HG03095 (cell line): ENCODE results near the gene FOXJ1.

ENCODE experiments used
- ATAC-seq: cut with Tn5 transposase; IDR thresholded peaks from one replicate; pipeline ENCODE4 v1.9.1; 2021; ENCODE audit warnings: moderate library complexity; ENCODE audit not compliant: unreplicated experiment

FOXJ1 gene

DNA sequence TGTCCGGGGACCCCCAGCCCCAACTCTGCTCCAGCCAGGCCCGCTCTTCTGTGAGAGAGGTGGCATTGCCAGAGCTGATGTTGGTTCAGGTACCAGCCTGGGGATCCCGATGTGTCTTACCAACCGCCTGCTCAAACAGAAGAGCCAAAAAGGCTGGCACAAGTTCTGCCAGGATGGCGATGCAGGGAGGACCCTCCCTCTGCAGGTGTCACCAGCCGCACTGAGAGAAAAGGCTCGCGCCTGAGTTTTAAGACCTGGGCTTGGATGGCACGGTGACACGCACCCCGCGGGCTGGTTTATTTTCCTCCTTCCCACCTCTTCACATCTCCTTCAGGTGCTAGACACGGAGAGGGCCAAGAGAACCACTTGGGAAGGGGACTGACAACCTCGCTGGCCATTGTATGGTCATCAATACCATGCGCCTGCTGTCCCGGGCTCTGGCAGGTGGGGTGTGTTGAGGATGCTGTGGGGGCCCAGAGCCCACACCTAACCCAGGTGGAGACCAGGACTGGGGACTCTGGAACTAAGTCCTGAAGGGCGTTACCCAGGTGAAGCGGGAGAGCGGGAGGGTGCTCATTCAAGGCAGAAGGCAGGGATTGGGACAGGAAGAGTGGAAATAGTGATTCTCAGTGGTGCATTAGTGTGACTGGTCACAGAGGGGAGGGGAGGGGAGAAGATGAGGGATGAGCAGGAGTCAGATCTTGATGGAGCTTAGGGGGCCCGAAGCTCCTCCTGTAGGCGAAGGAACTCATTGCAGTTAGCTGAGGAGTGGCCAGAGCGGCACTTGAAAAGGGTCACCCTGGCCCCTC, 16.3 kb downstream of the FOXJ1 start:
- no peak for ATAC-seq

DNA sequence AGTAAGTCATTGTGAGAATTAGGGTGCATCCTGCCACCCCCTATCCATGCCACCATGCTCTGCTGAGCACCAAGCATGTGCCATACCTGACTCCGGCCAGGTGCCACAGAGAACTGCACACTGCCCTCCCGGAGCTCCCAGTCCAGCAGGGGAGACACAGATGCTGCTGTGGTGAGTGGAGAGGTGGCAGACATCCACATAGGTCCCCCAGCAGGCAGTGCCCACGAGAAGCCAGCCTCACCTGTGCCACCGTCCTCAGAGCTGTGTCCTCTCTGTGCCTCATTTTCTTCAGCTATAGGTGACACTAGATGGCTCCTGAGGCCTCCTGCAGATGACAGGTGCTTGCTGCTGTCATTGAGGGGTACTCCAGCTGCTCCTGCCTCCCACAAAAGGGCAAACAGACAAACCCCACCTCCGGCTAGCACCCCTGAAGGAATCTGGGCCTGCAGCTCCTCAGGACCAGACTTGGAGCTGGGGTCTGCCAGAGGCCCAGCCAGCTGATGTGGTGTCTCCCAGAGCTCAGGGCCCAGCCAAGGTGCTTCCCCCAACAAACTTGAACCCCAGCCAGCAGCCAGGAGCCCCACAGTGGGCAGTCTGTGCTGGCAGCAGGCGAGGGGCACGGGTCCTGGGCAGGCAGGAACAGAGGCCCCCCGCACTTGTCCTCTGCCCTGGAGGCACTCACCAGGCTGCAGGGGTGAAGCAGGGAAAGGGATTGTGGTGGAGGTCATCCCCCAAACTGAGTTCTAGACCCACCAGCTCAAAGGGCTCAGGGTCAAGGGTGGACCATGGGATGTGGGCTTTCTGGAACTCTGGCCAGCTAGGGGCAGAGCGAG, 17.1 kb downstream of the FOXJ1 start:
- ATAC-seq = no peak

GRCh38 chr17:76123191-76123499, 17.9 kb downstream of the FOXJ1 start:
- ATAC-seq = no peak

DNA sequence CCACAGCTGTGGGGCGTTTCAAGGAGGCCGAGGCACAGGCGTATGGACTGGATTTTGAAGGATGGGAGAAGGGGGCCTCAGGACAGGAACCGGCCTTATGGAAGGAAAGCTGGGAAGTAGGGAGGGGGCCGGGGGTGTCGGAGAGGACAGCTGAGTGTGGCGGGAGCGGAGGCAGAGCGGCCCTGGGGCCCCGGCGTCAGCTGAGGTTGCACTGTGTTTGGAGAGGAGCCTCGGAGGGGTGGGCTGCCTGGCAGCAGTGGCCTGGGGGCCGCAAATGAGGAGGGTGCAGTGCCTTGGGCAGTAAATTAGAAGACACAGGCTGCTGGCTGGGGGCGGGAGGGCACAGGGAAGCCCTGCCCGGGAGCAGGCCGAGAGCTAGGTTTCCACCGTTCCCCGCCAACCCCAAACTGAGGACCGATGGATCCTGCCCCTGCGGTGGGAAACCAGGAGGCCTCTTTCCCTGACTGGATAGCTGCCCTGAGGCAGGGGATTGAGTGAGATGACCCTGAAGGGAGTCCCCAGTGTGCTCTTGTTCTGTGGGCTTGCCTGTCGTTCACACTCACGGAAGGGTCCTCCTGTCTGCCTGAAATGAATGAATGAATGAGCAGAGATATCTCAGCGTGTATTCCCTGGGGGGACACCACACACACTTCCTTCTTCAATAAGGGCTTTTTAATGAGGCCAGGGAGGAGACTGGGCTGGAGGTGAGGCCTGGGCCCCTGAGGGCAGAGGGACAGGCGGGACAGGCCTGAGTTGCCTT, 18.4 kb downstream of the FOXJ1 start:
- ATAC-seq = no peak

GRCh38 chr17:76121932-76122430, 19.1 kb downstream of the FOXJ1 start:
- no peak for ATAC-seq

GRCh38 chr17:76120658-76121008, 20.4 kb downstream of the FOXJ1 start:
- no peak for ATAC-seq

DNA sequence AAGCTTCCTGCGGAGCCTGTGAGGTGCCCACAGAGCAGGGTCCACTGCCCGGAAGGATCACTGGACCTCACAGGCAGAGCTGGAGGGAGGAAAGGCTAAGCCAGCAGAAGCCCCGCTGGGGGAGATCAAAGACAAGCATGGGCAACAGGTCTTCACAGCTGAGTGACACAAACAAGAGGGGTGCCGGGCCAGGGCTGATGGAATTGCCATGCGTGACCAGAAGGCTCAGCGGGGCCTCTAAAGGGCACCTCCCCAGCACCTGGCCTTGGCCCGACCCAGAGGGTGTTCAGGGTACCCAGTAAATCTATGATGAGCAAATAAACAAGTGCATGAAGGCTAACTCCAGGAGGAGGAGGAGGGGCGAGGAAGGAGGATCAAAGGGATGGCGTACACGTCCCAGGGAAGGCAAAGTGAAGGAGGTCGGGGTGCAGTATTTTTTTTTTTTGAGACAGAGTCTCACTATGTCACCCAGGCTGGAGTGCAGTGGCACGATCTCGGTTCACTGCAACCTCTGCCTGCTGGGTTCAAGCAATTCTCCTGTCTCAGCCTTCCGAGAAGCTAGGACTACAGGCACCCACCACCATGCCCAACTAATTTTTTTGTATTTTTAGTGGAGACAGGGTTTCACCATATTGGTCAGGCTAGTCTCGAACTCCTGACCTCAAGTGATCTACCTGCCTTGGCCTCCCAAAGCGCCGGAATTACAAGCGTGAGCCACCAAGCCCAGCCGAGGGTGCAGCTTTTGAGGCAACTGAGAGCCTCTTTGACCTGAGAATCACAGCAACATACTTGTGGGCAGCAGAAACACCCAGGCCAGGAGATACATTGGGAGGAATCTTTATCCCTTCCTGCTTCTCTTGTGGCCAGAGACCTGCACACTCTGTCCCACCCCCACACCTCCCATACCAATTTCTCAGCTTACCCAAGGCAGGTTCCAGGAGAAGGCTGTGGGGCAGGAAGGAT, 21.4 kb downstream of the FOXJ1 start:
- no peak for ATAC-seq

DNA sequence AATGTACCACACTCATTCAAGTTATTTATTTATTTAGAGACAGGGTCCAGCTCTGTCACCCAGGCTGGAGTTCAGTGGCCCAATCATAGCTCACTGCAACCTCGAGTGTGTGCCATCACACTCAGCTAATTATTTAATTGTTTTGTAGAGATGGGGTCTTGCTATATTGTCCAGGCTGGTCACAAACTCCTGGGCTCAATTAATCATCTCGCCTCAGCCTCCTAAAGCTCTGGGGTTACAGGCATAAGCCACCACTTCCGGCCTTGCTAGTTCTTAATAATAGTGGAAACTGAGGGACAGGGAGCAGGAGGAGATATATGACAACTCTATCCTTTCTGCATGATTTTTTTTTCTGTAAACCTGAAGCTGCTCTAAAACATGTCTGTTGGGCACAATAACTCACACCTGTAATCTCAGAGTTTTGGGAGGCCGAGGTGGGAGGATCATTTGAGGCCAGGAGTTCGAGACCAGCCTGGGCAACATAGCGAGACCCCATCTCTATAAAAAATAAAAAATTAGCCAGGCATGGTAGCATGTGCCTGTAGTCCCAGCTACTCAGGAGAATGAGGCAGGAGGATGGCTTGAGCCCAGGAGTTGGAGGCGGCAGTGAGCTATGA, 25.8 kb downstream of the FOXJ1 start:
- no peak for ATAC-seq

GRCh38 chr17:76111956-76112355, 29.1 kb downstream of the FOXJ1 start:
- ATAC-seq = no peak

GRCh38 chr17:76107509-76107908, 33.5 kb downstream of the FOXJ1 start:
- no peak for ATAC-seq

GRCh38 chr17:76106703-76107102, 34.3 kb downstream of the FOXJ1 start:
- no peak for ATAC-seq

DNA sequence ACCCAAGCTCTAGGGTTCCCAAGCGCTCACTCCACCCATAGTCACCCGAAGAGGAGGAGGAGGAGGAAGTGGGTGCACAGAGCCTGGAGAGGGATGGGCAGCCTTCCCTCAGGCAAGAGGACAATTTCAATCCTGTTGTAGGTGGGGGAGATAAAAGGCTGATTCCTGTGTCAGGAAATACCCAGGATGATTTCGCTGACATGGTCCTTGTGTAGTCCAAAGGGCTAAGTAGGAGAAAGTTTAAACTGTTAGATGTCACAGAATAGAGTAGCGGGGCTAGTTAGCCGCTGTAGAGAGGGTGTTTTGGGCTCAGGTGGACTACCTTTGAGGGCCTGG, 36.2 kb downstream of the FOXJ1 start:
- ATAC-seq = no peak

- no peak for ATAC-seq
Measured at GRCh38 chr17:76104140-76104895, 36.7 kb downstream of the FOXJ1 start.

- ATAC-seq = peak; percentile 73
Measured at GRCh38 chr17:76103274-76104139, 37.5 kb downstream of the FOXJ1 start, which contains the start of gene EXOC7. Gene EXOC7 (minus strand): TSS chr17:76103787. CDS start chr17:76103692, 95 bp downstream.

GRCh38 chr17:76102944-76103273, 38.1 kb downstream of the FOXJ1 start:
- no peak for ATAC-seq

GRCh38 chr17:76097716-76098295, 43.2 kb downstream of the FOXJ1 start:
- no peak for ATAC-seq

DNA sequence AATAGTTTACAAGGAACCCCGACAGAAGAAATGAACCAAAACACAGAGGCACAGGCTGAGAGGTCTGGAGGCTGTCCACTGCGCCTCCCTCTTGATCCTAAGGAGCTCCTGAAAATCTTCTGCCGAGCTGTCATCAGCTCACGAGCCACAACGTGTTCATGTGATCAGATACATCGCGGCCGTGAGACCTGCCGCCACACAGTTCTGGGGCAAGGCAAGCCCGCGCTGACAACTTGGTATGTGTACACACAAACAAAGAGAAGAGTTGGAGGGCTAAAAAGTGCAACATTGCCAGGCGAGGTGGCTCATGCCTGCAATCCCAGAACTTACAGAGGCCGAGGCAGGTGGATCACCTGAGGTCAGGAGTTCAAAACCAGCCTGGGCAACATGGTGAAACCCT, 45.1 kb downstream of the FOXJ1 start:
- no peak for ATAC-seq

- no peak for ATAC-seq
Measured at GRCh38 chr17:76094046-76094445, 47.0 kb downstream of the FOXJ1 start.
